SU-DHL-6 (cell line): Measurements from ENCODE around the gene NEK10.

Experiments
- H2AFZ ChIP-seq: fragments of 200-600 bp; sonication (generic); 2 replicates; pipeline ENCODE4 v1.6.1; 2014; ENCODE audit warnings: low read depth, mild to moderate bottlenecking, moderate library complexity, mixed read lengths, antibody characterized with exemption, low read length; ENCODE audit not compliant: severe bottlenecking
- H3F3A ChIP-seq: fragments of 200-600 bp; shearing (Covaris generic); 2 replicates; pipeline ENCODE4 v1.6.0; 2016; ENCODE audit warnings: antibody characterized with exemption, mild to moderate bottlenecking; ENCODE audit not compliant: insufficient read depth
- H3K27ac ChIP-seq: fragments of 200-600 bp; sonication (generic); 2 replicates; pipeline ENCODE4 v1.5.1; 2016; ENCODE audit warnings: low read depth, mild to moderate bottlenecking, low read length, moderate library complexity, mixed read lengths
- H3K27me3 ChIP-seq: fragments of 200-600 bp; sonication (generic), shearing (Covaris generic); 2 replicates; pipeline ENCODE4 v1.6.0; 2014; ENCODE audit warnings: mild to moderate bottlenecking, low read length
- H3K36me3 ChIP-seq: fragments of 200-600 bp; sonication (generic); 2 replicates; pipeline ENCODE4 v1.6.1; 2014; ENCODE audit warnings: mild to moderate bottlenecking, low read length, mixed read lengths
- H3K4me2 ChIP-seq: fragments of 300-600, 200-600 bp; shearing (Covaris generic), sonication (generic); 2 replicates; pipeline ENCODE4 v1.6.0; 2014; ENCODE audit warnings: low read length, low read depth, mild to moderate bottlenecking; ENCODE audit not compliant: poor library complexity, severe bottlenecking
- H3K4me3 ChIP-seq: fragments of 200-600 bp; sonication (generic); 2 replicates; pipeline ENCODE4 v1.5.1; 2014; ENCODE audit warnings: antibody characterized with exemption, low read length, mild to moderate bottlenecking, mixed read lengths; ENCODE audit not compliant: insufficient read depth, poor library complexity, severe bottlenecking
- H3K79me2 ChIP-seq: fragments of 200-600 bp; sonication (generic); 2 replicates; pipeline ENCODE4 v1.6.1; 2014; ENCODE audit warnings: mild to moderate bottlenecking, low read length, moderate library complexity; ENCODE audit not compliant: insufficient read depth
- H3K9ac ChIP-seq: fragments of 200-600 bp; sonication (generic); 2 replicates; pipeline ENCODE4 v1.7.0; 2014; ENCODE audit warnings: mild to moderate bottlenecking, low read length
- H3K9me2 ChIP-seq: fragments of 200-600 bp; sonication (generic); replicated peaks from 2 replicates; pipeline ENCODE4 v1.6.1; 2014; ENCODE audit warnings: low read length; ENCODE audit not compliant: insufficient read depth
- H3K9me3 ChIP-seq: fragments of 200-600 bp; sonication (generic); 2 replicates; pipeline ENCODE4 v1.6.1; 2014; ENCODE audit warnings: low read length, mixed read lengths; ENCODE audit not compliant: insufficient read depth
- H4K20me1 ChIP-seq: fragments of 200-600 bp; sonication (generic); 2 replicates; pipeline ENCODE4 v1.6.1; 2014; ENCODE audit warnings: low read depth, mild to moderate bottlenecking, antibody characterized with exemption, low read length, moderate library complexity, mixed read lengths
- EZH2phosphoT487 ChIP-seq: fragments of 200-600 bp; sonication (generic), shearing (Covaris generic); conservative IDR thresholded peaks from 2 replicates; pipeline ENCODE4 v1.6.1; 2018; ENCODE audit warnings: mild to moderate bottlenecking, antibody characterized with exemption, low read length, moderate library complexity, mixed read lengths
- TF ChIP-seq, protein P1 (sequence below): fragments of 200-600 bp; sonication (generic); IDR thresholded peaks from one replicate; pipeline ENCODE4 v1.5.1; 2017; ENCODE audit warnings: antibody characterized with exemption, mild to moderate bottlenecking, low read length, moderate library complexity; ENCODE audit not compliant: insufficient read depth, poor library complexity, severe bottlenecking

Gene NEK10

DNA sequence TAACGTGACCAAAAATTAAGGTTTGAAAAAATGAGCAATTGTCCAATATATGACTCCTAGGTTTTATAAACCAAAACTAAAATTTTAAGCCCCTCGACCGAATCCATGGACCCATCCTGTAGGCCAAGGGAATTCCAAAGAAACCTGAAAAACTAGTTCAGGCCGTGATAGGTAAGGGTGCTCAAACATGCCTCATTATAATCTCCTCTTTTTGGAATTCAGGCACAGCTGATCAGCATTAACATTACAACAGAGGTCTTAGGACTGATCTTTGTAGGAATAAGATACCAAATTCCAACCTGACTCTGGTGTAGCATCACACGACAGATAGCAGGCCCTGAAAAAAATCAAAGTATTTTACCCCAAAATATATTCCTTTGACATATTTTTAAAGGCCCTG, 155.7 kb downstream of the NEK10 start:
- Histone ChIP-seq H3K27ac (no peak overlapping the region), H2AFZ (no peak overlapping the region), H3F3A (no peaks in the 10 kb centered on the region), H3K27me3 (no peaks in the 10 kb centered on the region), H3K9me3 (no peaks in the 10 kb centered on the region), H3K9ac (no peak overlapping the region), H4K20me1 (no peaks in the 10 kb centered on the region), H3K36me3 (no peaks in the 10 kb centered on the region), H3K4me3 (no peak overlapping the region), H3K9me2 (no peaks in the 10 kb centered on the region), H3K4me2 (no peak overlapping the region), H3K79me2 (no peaks in the 10 kb centered on the region)
- TF ChIP-seq EZH2phosphoT487, result no peak
- TF ChIP-seq, protein P1, sequence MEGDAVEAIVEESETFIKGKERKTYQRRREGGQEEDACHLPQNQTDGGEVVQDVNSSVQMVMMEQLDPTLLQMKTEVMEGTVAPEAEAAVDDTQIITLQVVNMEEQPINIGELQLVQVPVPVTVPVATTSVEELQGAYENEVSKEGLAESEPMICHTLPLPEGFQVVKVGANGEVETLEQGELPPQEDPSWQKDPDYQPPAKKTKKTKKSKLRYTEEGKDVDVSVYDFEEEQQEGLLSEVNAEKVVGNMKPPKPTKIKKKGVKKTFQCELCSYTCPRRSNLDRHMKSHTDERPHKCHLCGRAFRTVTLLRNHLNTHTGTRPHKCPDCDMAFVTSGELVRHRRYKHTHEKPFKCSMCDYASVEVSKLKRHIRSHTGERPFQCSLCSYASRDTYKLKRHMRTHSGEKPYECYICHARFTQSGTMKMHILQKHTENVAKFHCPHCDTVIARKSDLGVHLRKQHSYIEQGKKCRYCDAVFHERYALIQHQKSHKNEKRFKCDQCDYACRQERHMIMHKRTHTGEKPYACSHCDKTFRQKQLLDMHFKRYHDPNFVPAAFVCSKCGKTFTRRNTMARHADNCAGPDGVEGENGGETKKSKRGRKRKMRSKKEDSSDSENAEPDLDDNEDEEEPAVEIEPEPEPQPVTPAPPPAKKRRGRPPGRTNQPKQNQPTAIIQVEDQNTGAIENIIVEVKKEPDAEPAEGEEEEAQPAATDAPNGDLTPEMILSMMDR, result no peak

DNA sequence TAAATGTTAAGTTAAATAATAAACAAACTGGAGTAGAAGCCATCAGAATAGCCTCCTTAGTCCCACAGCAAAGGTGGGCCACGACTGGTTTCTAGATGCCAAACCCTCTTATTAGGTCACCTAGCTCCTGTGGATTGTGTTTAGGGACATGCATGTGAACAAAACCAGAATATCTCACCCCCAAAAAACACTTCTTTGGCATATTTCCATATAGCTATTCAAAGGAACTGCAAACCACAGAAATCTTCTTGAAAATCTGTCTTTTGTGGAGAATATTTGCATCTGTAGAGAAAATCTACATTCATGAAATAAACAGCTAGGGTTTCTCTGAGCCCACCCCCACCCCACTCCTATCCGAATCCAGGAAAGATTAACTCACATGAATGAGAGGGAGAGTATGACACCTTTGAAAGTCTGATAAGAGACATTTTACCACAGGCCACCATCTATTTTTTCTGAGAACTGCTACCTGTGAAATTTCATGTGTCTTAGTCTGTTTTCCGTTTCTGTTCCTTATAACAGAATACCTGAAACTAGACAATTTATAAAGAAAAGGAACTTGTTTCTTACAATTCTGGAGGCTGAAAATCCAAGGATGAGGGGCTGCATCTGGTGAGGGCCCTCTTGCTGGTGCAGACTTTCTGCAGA, 159.4 kb downstream of the NEK10 start:
- no peaks in the 10 kb centered on the region for H3K79me2 ChIP-seq
- H3K4me2 ChIP-seq, result no peak overlapping the region
- no peaks in the 10 kb centered on the region for H3K9me2 ChIP-seq
- H3K4me3 ChIP-seq, result no peak overlapping the region
- no peak overlapping the region for H2AFZ ChIP-seq
- no peak overlapping the region for H3K9ac ChIP-seq
- H3K9me3 ChIP-seq, result no peaks in the 10 kb centered on the region
- H3K27ac ChIP-seq, result no peak overlapping the region
- H3K36me3 ChIP-seq, result no peaks in the 10 kb centered on the region
- H3K27me3 ChIP-seq, result no peaks in the 10 kb centered on the region
- no peaks in the 10 kb centered on the region for H3F3A ChIP-seq
- TF ChIP-seq EZH2phosphoT487, result no peak
- TF ChIP-seq, protein P1, result no peak
- H4K20me1 ChIP-seq, result no peaks in the 10 kb centered on the region

DNA sequence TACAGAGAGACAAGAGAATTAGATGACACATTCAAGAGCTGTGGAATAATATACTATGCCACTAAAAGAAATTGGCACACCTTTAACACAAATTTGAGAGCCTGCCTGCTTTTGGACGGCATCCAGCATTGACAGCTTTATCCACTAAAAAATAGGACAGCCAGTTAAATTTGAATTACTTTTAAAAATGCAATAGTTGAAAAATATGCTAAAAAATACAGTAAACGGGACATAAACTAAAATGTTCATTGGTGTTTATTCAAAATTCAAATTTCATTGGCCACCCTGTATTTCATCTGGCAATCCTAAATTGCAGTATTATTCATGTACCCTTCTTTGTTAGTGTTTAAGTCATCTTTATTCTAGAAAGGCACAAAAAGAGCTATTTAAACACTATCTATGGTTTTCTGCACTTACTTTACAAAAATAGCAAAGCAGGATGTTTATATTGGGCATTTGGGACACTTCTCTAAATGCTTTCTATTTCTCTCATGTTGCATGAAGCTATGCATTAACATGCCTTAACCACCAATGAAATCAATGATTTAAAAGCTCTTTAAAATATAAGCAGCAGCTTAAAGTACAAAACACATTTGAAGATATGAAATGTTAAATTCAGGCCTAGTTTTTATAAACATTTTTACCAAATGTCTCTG, 160.1 kb downstream of the NEK10 start:
- Histone ChIP-seq H3K9me2 (no peaks in the 10 kb centered on the region), H3K9ac (no peak overlapping the region), H3K79me2 (no peaks in the 10 kb centered on the region), H3K27me3 (no peaks in the 10 kb centered on the region), H3K4me2 (no peak overlapping the region), H3K4me3 (no peak overlapping the region), H3F3A (no peaks in the 10 kb centered on the region), H4K20me1 (no peaks in the 10 kb centered on the region), H3K9me3 (no peaks in the 10 kb centered on the region), H2AFZ (no peak overlapping the region), H3K36me3 (no peaks in the 10 kb centered on the region), H3K27ac (no peak overlapping the region)
- TF ChIP-seq EZH2phosphoT487, result no peak
- TF ChIP-seq, protein P1, result no peak
